Activated CD8-positive, alpha-beta memory T cell treated with anti-CD3 and anti-CD28 coated beads for 4 hours (primary cell): ENCODE measurements around the gene GLYATL1.

Source experiments
- DNase-seq, 2 donors: peaks; one replicate each; pipeline ENCODE4 v3.0.0-alpha.2; 2020; ENCODE audit warnings: low read depth in 2 of 2

Gene GLYATL1

GRCh38 chr11:58926695-58927094, 12.6 kb upstream of the GLYATL1 start:
- no peak for DNase-seq

- no peak for DNase-seq
Measured at GRCh38 chr11:58927393-58928106, 11.7 kb upstream of the GLYATL1 start.

- no peak for DNase-seq
Measured at GRCh38 chr11:58928107-58928499, 11.2 kb upstream of the GLYATL1 start.

GRCh38 chr11:58928691-58929090, 10.6 kb upstream of the GLYATL1 start:
- no peak for DNase-seq

- no peak for DNase-seq
Measured at GRCh38 chr11:58930926-58931325, 8.4 kb upstream of the GLYATL1 start.

- DNase-seq, result no peak
Measured at GRCh38 chr11:58933661-58934060, 5.6 kb upstream of the GLYATL1 start.

DNA sequence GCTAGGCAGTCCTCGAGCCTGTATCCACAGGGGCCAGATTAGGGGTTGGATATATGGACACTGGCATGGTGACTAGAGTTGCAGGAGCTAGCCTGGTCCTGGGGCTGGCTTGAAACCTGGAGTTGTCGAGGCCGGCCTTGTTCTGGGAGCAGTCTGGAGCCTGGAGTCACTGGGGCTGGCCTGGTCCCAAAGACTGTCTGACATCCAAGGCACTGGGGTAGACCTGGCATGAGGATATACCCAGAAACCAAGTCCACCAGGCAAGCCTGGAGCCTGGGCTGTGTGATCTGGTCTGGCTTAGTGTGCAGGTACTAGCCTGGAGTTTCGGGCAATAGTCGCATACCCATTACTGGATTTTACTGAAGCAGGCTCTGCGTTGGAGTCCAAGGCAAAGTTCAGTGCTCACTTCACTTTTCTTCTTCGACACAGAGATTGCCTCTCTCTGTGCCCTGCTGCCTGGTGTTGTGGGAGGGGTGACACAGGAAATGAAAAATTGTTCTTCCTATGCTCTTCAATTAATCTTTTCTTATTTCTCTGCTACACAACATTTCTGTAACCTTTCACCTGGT, 4.3 kb upstream of the GLYATL1 start:
- no peak for DNase-seq

GRCh38 chr11:58938398-58938797, 890 bp upstream of the GLYATL1 start:
- DNase-seq, result no peak

- no peak for DNase-seq
Measured at GRCh38 chr11:58940028-58940427, 740 bp downstream of the GLYATL1 start.

DNA sequence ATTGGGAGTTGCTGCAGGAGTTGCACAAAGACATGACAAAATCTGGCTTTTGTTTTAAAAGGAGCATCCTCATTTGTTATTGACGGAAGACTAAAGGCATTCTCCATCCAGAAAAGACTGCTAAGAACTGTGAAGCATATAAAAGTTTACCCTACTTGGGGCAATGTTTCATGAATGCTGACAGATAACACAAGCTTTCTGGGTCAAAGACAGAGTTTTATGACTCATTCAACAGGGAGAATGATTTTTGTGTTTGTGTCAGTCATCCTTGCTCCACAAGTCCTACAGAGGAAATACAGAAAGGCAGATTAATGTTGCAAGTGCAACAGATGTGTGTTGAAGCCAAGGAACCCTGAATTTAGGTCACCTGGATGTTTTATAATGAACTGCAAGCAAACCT, 2.5 kb downstream of the GLYATL1 start:
- DNase-seq, result no peak

DNA sequence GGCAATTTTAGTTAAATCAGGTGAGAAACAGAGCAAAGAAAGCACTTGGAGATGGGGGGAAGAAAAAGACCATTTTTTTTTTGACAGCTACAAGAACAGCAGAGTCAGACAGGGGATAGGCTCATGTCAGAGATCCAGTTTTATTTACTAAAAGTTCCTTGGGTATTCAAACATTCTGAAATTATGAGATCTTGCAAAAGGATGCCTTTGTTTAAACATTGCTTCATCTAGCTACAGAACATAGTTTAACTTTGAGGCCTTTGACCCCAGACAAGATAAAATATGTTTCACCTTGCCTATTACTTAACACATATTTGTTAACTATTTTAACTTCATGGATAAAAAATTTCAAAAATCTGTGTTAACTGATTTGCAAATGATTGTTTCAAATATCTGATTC, 6.4 kb downstream of the GLYATL1 start:
- DNase-seq, result no peak

DNA sequence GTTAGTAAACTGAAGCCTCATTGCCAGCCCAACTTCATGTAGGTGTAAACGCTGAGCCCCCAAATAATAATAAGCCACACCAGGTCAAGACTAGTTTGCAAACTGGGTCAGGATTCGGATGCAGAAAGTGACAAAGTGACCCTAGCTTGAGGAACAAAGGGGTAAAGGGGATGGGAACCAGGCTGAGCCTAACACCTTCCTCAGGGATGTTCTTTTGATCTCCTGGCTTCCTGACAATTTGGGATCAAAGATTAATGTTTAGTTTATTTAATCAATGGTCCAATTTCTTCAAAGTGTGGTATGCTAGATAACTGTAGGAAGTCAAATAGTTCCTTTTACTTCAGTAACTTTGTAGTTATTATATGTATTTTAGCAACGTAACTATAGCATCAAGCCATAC, 9.9 kb downstream of the GLYATL1 start:
- no peak for DNase-seq

GRCh38 chr11:58957922-58958321, 18.6 kb downstream of the GLYATL1 start:
- DNase-seq, result no peak

DNA sequence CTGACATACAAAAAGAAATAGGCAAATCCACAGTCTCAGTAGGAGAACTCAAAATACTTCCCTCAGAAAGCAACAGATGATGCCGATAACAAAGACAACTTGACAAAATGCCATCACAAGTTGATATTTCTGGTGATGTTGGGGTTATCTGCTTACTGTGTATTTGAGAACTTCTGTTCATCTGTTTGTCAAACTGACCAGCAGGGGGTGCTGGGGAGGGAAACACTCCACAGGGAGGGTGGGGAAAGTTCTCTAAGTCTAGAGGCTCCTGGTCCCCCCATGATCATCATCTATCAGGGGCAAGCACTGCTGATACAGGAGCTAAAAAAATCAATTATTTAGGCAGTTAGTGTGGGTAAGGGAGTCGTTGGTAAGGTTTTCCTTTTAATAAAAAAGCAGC, 19.2 kb downstream of the GLYATL1 start:
- peak; percentile 4 to 6 for DNase-seq

GRCh38 chr11:58963551-58964104, 24.3 kb downstream of the GLYATL1 start:
- DNase-seq, result no peak

GRCh38 chr11:58965246-58965985, 26.1 kb downstream of the GLYATL1 start:
- DNase-seq, result no peak

- no peak for DNase-seq
Measured at GRCh38 chr11:58968251-58968711, 29.0 kb downstream of the GLYATL1 start.

- no peak for DNase-seq
Measured at GRCh38 chr11:58977470-58977869, 38.2 kb downstream of the GLYATL1 start.

GRCh38 chr11:58979222-58979621, 39.9 kb downstream of the GLYATL1 start:
- no peak for DNase-seq

- DNase-seq, result no peak
Measured at GRCh38 chr11:58980159-58980843, 41.0 kb downstream of the GLYATL1 start.

- no peak for DNase-seq
Measured at GRCh38 chr11:58992489-58992888, 53.2 kb downstream of the GLYATL1 start.

DNA sequence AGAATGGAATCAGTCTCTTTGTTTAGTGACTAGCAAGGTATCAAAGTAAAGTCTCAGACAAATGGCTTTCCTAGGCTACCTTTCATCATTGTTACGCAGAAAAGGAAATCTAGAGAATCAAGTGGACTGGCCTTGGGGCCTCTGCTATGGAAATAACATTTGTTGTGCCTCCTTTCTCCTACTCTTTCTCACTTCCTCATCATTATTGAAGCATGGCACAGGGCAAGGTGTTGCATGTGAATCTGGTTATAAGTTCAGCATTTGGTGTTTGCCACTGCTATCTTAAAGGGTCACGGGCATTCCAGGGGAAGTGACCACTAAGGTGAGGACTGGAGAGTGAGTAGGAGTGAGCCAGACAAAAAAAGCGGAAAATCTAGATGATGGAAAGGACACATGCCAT, 54.9 kb downstream of the GLYATL1 start:
- no peak for DNase-seq
